Activated CD8-positive, alpha-beta memory T cell treated with anti-CD3 and anti-CD28 coated beads, Interleukin-2, amount 10 ng/mL, durations not matched to agents 7 days and 5 days (primary cell): ENCODE data around the gene ZDHHC18. TPM values are rescaled to one million over a fixed set of nuclear protein-coding genes. Genes with fewer than 3 reads are reported as not detected.
"Not testable (repeated sequence)": the region's sequence is repeated elsewhere in the genome, so short reads cannot be mapped to it uniquely, and the experiment has no call there.

ENCODE experiments used
- ATAC-seq: fragments of 150-1000 bp; cut with Tn5 transposase; one replicate; pipeline ENCODE4 v1.10.0; 2021; ENCODE audit warnings: moderate library complexity
- CTCF ChIA-PET: fragments of 350-600 bp; sonication (Branson Sonifier 250); formaldehyde crosslinking; loops from one replicate; lab custom pipeline; 2021; ENCODE audit warnings: antibody characterized with exemption; lab: Charles Lee
- DNase-seq: peaks from one replicate; pipeline ENCODE4 v3.0.0-alpha.2; 2020
- H3K27ac Mint-ChIP-seq: one replicate; pipeline ENCODE4 v1.8.0; 2021; ENCODE audit warnings: mild to moderate bottlenecking, mixed read lengths
- H3K27me3 Mint-ChIP-seq: one replicate; pipeline ENCODE4 v1.8.0; 2021; ENCODE audit warnings: mixed read lengths
- H3K36me3 Mint-ChIP-seq: one replicate; pipeline ENCODE4 v1.8.0; 2021; ENCODE audit warnings: mild to moderate bottlenecking, mixed read lengths
- H3K4me1 Mint-ChIP-seq: one replicate; pipeline ENCODE4 v1.8.0; 2021; ENCODE audit warnings: mixed read lengths
- H3K4me3 Mint-ChIP-seq: one replicate; pipeline ENCODE4 v1.8.0; 2021; ENCODE audit warnings: mild to moderate bottlenecking, moderate library complexity, mixed read lengths
- H3K9me3 Mint-ChIP-seq: one replicate; pipeline ENCODE4 v1.8.0; 2022; ENCODE audit warnings: low read depth, mixed read lengths
- total RNA-seq, 2 experiments: library from RNA; stranded (reverse); gene quantifications; one replicate each; pipeline ENCODE4 v1.2.3, GENCODE V29; 2021

Gene ZDHHC18
- total RNA-seq, 2 experiments from 2014 or later = 53.1 to 54.9 TPM

DNA sequence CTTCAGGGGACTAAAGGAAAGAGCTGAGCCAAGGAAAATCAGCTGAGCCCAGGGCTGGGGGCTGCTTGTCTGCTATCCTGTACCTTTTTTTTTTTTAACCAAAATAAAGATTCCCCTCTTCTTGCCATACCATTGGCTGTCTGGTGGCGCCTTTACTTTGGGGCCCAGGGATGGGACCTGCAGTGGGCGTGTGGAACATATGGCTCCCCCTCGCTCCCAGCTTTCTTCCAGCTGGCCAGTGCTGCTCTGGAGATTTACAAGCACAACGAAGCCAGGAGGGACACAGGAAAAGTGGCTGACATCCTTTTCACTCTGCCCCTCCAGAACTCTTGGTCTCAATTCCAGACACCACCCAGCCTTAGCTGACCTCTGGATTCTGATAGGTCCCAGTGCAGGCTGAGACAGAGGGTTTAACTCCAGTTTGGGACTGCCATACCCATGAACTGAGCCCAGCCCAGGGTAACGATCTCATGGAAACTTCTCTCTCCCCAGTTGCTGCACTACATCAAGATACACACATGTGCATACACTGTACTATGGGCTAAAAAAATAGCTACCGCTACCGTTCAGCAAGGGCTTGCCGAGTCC lies 31.1 kb downstream of the ZDHHC18 start:
- Mint-ChIP-seq H3K9me3 (no peaks in the 10 kb centered on the region), H3K27ac (no peak overlapping the region), H3K27me3 (no peaks in the 10 kb centered on the region), H3K4me3 (no peak overlapping the region), H3K36me3 (peaks cover 13% of the 10 kb centered on the region), H3K4me1 (peaks cover 9% of the 10 kb centered on the region)
- no peak for ATAC-seq
- CTCF ChIA-PET = interaction anchor here (1.2 to 2.8 kb wide), 6 partner anchors 11 to 357 kb away, joined by 3 to 10 read pairs (median 6); no protein-coding TSS in a partner anchor
- no peak for DNase-seq

DNA sequence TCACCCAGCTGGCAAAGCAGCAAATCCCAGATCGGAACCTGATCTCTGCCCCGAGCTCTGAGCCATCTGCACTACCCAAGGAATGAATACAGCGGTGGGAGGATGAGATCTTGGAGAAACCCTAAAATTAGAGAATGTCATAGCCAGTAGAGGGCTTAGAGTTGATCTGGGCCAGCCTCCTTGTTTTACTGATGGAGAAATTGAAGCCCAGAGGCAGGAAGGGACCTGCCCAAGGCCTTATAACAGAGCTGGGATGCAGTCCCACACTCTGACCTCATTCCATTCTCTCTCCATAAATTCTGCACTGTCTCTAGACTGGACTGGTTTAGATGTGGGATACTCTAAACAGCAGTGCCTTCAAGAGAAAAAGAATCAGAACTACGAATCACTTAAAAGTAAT lies 31.7 kb downstream of the ZDHHC18 start:
- DNase-seq (no peak), ATAC-seq (no peak)
- Mint-ChIP-seq H3K36me3 (peaks cover 7% of the 10 kb centered on the region), H3K27me3 (no peaks in the 10 kb centered on the region), H3K27ac (no peak overlapping the region), H3K9me3 (no peaks in the 10 kb centered on the region), H3K4me1 (peaks cover 15% of the 10 kb centered on the region), H3K4me3 (no peak overlapping the region)
- CTCF ChIA-PET = interaction anchor here (0.6 to 2.8 kb wide), 10 partner anchors 9 to 476 kb away, joined by 3 to 10 read pairs (median 5); no protein-coding TSS in a partner anchor

DNA sequence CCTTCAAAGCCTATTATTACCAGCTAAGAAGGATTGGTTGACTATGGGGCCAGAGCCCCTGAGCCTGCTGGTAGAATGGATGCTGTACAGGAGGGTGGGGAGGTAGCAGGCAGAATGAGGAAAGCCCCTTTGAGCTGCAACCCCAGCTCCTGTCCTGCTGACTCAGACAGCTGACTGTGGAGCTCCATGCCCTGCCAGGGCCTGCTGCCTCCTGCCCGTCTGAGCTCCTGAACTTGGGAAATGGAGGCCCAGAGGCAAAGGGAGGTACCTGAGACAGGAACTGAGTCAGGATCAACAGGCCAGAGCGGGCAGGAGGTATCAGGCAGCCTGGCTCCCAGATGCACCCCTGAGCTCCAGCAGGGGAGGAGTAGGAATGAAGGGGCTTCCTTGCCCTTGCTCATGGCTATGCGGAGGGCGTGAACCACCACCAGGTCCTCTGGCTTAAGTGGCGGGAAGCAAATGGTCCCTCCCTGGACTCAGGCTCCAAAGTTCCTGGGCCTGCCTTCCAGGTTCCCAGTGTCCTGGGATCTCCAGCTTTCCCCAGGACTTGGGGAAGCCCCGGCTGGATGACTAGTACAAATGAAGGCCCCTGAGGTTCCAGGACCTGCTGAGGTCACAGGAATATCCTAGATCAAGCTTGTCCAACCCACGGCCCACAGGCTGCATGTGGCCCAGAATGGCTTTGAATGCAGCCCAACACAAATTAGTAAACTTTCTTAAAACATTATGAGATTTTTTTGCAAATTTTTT lies 32.6 kb downstream of the ZDHHC18 start:
- Mint-ChIP-seq H3K4me3 (no peak overlapping the region), H3K9me3 (no peaks in the 10 kb centered on the region), H3K27me3 (no peaks in the 10 kb centered on the region), H3K4me1 (peaks cover 22% of the 10 kb centered on the region), H3K27ac (no peak overlapping the region), H3K36me3 (peaks cover 2% of the 10 kb centered on the region)
- CTCF ChIA-PET = interaction anchor here (1.2 to 2.8 kb wide), 9 partner anchors 8 to 257 kb away, joined by 3 to 10 read pairs (median 7); no protein-coding TSS in a partner anchor
- no peak for ATAC-seq
- DNase-seq = no peak

DNA sequence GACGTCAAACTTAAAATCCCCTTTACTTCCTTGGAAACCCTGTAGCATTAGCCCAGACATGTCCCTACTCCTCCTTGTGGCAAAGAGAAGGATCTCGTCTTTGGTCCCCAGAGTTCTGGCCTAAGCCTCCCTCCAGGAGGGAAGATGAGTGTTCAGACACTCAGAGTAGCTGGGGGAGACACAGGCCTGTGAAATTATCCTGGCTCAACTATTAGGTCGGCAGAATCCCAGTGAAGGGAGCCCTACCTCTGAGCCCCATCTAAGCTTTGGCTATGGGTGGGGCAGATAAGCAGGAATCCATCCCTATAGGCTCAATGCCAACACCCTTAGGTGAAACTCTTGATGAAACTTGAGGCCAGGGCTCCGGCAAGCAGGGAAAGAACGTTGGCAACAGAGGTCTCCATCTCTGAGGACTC lies 34.8 kb downstream of the ZDHHC18 start:
- DNase-seq (no peak), ATAC-seq (no peak)
- CTCF ChIA-PET = interaction anchor here (1.0 to 1.2 kb wide), 2 partner anchors 9 to 17 kb away, joined by 3 to 5 read pairs; no protein-coding TSS in a partner anchor
- Mint-ChIP-seq H3K27me3 (no peaks in the 10 kb centered on the region), H3K4me1 (peaks cover 29% of the 10 kb centered on the region), H3K9me3 (no peaks in the 10 kb centered on the region), H3K27ac (no peak overlapping the region), H3K36me3 (no peaks in the 10 kb centered on the region), H3K4me3 (no peak overlapping the region)

DNA sequence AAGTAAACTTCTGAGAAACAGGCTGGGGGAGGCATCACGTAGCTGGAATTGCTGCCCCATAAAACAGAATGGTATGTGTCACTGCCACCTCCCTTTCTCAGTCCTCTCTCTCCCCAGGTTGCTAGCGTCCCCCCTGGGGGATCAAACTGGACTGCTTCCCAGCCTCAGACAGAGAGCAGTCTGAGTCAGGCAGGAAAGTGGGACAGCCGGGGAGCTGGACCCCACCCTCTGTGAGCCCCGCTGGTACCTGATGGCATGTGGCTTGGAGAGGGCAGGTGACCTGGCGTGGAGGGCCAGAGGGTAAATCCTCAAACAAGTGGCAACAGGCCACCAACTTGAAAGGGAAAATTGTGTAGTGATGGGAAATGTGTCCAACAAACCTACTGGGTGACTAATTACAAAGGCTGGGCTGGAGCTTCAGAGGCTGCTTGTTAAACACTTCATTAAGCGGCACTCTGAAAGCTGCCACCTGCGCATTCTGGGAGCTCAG lies 35.4 kb downstream of the ZDHHC18 start:
- Mint-ChIP-seq H3K27me3 (no peaks in the 10 kb centered on the region), H3K4me1 (peaks cover 29% of the 10 kb centered on the region), H3K36me3 (no peaks in the 10 kb centered on the region), H3K4me3 (no peak overlapping the region), H3K9me3 (no peaks in the 10 kb centered on the region), H3K27ac (no peak overlapping the region)
- CTCF ChIA-PET = interaction anchor here (0.6 to 1.2 kb wide), 6 partner anchors 9 to 216 kb away, joined by 3 to 5 read pairs (median 4); no protein-coding TSS in a partner anchor
- DNase-seq (no peak), ATAC-seq (no peak)

DNA sequence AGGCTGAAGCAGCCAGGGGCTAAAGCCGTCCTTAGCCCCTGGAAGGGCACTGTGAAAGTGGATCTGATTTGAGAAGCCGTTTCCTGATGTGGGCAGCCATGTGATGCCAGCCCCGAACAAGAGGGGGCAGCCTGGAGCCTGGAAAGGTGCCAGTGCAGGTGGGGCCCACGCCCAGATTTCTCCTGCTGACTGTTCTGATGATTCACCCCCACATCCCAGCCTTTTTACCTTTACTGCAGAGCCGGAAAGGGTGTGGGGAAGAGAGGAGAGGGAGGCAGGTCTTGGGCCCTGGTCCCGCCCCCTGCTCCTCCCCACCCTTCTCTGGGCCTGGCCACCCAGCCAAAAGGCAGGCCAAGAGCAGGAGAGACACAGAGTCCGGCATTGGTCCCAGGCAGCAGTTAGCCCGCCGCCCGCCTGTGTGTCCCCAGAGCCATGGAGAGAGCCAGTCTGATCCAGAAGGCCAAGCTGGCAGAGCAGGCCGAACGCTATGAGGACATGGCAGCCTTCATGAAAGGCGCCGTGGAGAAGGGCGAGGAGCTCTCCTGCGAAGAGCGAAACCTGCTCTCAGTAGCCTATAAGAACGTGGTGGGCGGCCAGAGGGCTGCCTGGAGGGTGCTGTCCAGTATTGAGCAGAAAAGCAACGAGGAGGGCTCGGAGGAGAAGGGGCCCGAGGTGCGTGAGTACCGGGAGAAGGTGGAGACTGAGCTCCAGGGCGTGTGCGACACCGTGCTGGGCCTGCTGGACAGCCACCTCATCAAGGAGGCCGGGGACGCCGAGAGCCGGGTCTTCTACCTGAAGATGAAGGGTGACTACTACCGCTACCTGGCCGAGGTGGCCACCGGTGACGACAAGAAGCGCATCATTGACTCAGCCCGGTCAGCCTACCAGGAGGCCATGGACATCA lies 36.5 kb downstream of the ZDHHC18 start, which contains the start of gene SFN:
SFN (plus strand) TSS at position 369 of the 904 bp plus-strand sequence; CDS start at position 433, 64 bp downstream.
- DNase-seq (peak; percentile 71), ATAC-seq (no peak)
- no peaks in the 10 kb centered on the region for H3K9me3 Mint-ChIP-seq
- CTCF ChIA-PET = interaction anchor here (0.8 to 3.1 kb wide), 11 partner anchors 12 to 260 kb away, joined by 3 to 23 read pairs (median 4); no protein-coding TSS in a partner anchor
- no peaks in the 10 kb centered on the region for H3K27me3 Mint-ChIP-seq
- peaks cover 29% of the 10 kb centered on the region for H3K4me1 Mint-ChIP-seq
- no peaks in the 10 kb centered on the region for H3K36me3 Mint-ChIP-seq
- peak within 1 kb of the TSS; percentile 87 for H3K27ac Mint-ChIP-seq
- H3K4me3 Mint-ChIP-seq = peak within 1 kb of the TSS; percentile 84

DNA sequence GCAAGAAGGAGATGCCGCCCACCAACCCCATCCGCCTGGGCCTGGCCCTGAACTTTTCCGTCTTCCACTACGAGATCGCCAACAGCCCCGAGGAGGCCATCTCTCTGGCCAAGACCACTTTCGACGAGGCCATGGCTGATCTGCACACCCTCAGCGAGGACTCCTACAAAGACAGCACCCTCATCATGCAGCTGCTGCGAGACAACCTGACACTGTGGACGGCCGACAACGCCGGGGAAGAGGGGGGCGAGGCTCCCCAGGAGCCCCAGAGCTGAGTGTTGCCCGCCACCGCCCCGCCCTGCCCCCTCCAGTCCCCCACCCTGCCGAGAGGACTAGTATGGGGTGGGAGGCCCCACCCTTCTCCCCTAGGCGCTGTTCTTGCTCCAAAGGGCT lies 37.2 kb downstream of the ZDHHC18 start:
- CTCF ChIA-PET = interaction anchor here (0.8 to 3.1 kb wide), 11 partner anchors 8 to 261 kb away, joined by 3 to 23 read pairs (median 5); partner anchors contain the start of gene NUDC
- H3K27me3 Mint-ChIP-seq = no peaks in the 10 kb centered on the region
- H3K9me3 Mint-ChIP-seq = no peaks in the 10 kb centered on the region
- no peaks in the 10 kb centered on the region for H3K36me3 Mint-ChIP-seq
- no peak for ATAC-seq
- peak overlapping the region; percentile 87 for H3K27ac Mint-ChIP-seq
- H3K4me3 Mint-ChIP-seq = peak overlapping the region; percentile 84
- peaks cover 29% of the 10 kb centered on the region for H3K4me1 Mint-ChIP-seq
- no peak for DNase-seq

DNA sequence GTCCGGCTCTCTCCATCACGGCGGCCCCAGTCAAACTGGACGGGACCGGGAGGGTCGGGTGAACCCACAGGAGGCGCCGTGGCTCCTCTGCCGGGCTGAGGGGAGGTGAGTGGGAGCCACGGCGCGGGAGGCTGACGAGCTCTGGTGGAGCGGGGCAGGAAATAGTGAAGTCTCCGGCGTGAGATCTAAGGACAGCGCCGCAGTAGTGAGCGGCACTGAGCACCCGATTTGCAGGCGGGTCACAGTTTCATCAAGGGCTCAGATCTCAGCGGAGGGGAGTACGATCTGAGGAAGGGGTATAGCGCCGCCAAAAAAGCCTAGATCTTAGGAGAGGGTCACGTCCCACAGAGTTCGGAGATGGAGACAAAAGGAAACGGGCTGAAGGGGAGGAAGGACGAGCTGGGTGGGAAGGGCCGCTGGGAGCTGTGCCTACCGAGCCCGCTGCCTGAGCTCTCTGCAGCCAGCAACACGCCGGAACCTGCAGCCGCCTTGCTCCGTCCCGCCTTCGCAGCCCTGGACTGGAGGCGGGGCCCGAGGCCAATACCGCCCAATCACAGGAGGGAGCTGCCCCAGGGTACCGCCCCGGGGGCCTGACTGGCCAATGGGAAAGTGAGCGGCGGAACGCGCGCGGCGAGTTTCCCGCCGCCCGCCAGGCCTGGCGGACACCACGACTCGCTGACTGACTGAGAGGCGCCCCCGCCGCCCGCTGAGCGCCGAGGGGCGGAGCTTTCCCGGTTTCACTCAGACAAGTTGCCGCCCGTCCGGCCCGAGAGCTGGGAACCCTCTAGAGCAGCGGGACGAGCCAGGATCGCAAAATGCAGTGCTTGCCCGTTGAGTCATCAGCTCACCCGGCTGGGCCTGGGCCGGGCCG lies 38.4 kb downstream of the ZDHHC18 start:
- DNase-seq (peak; percentile 97), ATAC-seq (peak; percentile 95)
- CTCF ChIA-PET = interaction anchor here (0.8 to 4.1 kb wide), 22 partner anchors 10 to 365 kb away, joined by 3 to 24 read pairs (median 6); partner anchors contain the start of genes NUDC and PIGV
- Mint-ChIP-seq H3K4me3 (peak overlapping the region; percentile 84), H3K4me1 (peaks cover 29% of the 10 kb centered on the region), H3K36me3 (no peaks in the 10 kb centered on the region), H3K9me3 (no peaks in the 10 kb centered on the region), H3K27ac (peak overlapping the region; percentile 87), H3K27me3 (no peaks in the 10 kb centered on the region)

DNA sequence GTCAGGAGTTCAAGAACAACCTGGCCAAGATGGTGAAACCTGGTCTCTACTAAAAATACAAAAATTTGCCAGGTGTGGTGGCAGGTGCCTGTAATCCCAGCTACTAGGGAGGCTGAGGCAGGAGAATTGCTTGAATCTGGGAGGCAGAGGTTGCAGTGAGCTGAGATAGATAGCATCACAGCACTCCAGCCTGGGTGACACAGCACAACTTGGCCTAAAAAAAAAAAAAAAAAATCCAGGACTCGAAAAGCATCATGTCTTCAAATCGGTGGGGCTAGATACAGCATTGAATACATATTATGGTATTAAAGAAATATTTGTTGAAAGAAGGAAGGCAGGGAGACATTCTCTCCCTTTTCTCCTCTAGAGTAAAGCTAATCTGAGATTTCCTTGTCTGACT lies 46.6 kb downstream of the ZDHHC18 start:
- not testable (repeated sequence) for H3K4me1 Mint-ChIP-seq, H3K9me3 Mint-ChIP-seq, ATAC-seq, H3K4me3 Mint-ChIP-seq, H3K36me3 Mint-ChIP-seq, H3K27ac Mint-ChIP-seq, H3K27me3 Mint-ChIP-seq, DNase-seq
- CTCF ChIA-PET = interaction anchor here (0.9 to 2.1 kb wide), 2 partner anchors 11 to 271 kb away, joined by 3 to 5 read pairs; no protein-coding TSS in a partner anchor

DNA sequence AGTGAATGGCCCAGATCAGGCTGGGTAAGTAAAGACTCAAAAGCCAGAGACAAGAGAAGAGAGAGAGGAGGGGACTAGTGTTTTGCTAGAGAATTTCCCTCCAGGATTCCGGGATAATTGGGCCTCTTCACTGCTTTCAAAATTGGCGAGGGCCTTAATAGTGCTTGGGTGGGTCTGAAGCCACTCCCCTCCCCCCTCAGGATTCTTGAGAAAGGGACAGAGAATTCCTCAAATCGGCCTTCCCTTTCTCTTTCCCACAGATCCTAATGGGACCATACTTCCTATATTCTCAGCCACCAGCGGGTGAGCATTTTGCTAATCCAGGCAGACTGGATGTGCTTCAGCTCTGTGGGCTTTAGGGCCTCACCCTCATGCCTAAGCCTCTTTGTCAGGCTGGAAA lies 48.4 kb downstream of the ZDHHC18 start:
- Mint-ChIP-seq H3K9me3 (no peaks in the 10 kb centered on the region), H3K27ac (peak overlapping the region; percentile 24), H3K36me3 (peaks cover 12% of the 10 kb centered on the region), H3K4me1 (peaks cover 6% of the 10 kb centered on the region), H3K4me3 (no peak overlapping the region), H3K27me3 (no peaks in the 10 kb centered on the region)
- CTCF ChIA-PET = interaction anchor here (0.6 kb wide), 1 partner anchor 694 kb away, joined by 3 read pairs; no protein-coding TSS in a partner anchor
- ATAC-seq (no peak), DNase-seq (no peak)

DNA sequence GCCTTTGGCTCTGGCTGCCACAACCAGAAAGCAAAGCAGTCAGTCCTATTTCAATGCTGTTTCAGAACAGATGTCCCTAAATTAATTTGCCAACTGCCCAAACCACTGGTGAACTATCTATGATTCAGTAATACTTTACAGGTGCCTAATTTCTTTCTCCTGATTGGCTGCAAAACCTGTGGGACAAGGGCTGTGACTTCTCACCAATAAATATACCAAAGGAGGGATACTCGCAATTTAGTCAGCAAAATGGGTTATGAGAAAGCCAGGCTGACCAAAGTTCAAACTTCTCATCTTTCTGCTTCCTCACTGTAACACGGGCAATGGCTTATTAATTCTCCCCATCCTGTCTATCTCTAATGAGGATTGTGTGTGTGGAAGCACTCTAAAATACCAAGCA lies 50.8 kb downstream of the ZDHHC18 start:
- peaks cover 6% of the 10 kb centered on the region for H3K4me1 Mint-ChIP-seq
- CTCF ChIA-PET = interaction anchor here (0.7 to 3.9 kb wide), 12 partner anchors 10 to 377 kb away, joined by 3 to 35 read pairs (median 8); partner anchors contain the start of genes GPN2 and PIGV
- DNase-seq (no peak), ATAC-seq (no peak)
- H3K9me3 Mint-ChIP-seq = no peaks in the 10 kb centered on the region
- no peak overlapping the region for H3K4me3 Mint-ChIP-seq
- H3K27me3 Mint-ChIP-seq = no peaks in the 10 kb centered on the region
- no peak overlapping the region for H3K27ac Mint-ChIP-seq
- H3K36me3 Mint-ChIP-seq = peaks cover 16% of the 10 kb centered on the region
